BE2C (cell line): ENCODE results near the gene ADGRL3.

Experiments used
- DNase-seq: peaks from one replicate; pipeline ENCODE4 v3.0.0-alpha.2; 2020
- H3K27me3 ChIP-seq: fragments of 250-450 bp; sonication (Bioruptor Pico); 2 replicates; pipeline ENCODE4 v1.5.1; 2020; ENCODE audit warnings: mild to moderate bottlenecking
- H3K36me3 ChIP-seq: fragments of 250-450 bp; sonication (Bioruptor Pico); 2 replicates; pipeline ENCODE4 v1.5.1; 2020; ENCODE audit warnings: mild to moderate bottlenecking
- H3K4me1 ChIP-seq: fragments of 250-450 bp; sonication (Bioruptor Pico); 2 replicates; pipeline ENCODE4 v1.5.1; 2020
- H3K4me3 ChIP-seq: 2 replicates; pipeline ENCODE4 v1.5.1; 2011; ENCODE audit warnings: low read depth, low read length
- H3K9me3 ChIP-seq: fragments of 250-450 bp; sonication (Bioruptor Pico); 2 replicates; pipeline ENCODE4 v1.5.1; 2020
- CTCF ChIP-seq: IDR thresholded peaks from 2 replicates; pipeline ENCODE4 v1.5.1; 2012; ENCODE audit warnings: mild to moderate bottlenecking, low read depth, low read length

Gene ADGRL3

GRCh38 chr4:61799794-61800193 lies 599.7 kb downstream of the ADGRL3 start:
- H3K36me3 ChIP-seq = no peaks in the 10 kb centered on the region
- H3K4me3 ChIP-seq = no peak overlapping the region
- no peak for DNase-seq
- no peaks in the 10 kb centered on the region for H3K9me3 ChIP-seq
- TF ChIP-seq CTCF = no peak
- H3K4me1 ChIP-seq = no peaks in the 10 kb centered on the region
- H3K27me3 ChIP-seq = no peaks in the 10 kb centered on the region

GRCh38 chr4:61805227-61805626 lies 605.1 kb downstream of the ADGRL3 start:
- Histone ChIP-seq H3K4me3 (no peak overlapping the region), H3K4me1 (no peaks in the 10 kb centered on the region), H3K36me3 (no peaks in the 10 kb centered on the region), H3K27me3 (no peaks in the 10 kb centered on the region), H3K9me3 (no peaks in the 10 kb centered on the region)
- DNase-seq = no peak
- no peak for TF ChIP-seq CTCF

DNA sequence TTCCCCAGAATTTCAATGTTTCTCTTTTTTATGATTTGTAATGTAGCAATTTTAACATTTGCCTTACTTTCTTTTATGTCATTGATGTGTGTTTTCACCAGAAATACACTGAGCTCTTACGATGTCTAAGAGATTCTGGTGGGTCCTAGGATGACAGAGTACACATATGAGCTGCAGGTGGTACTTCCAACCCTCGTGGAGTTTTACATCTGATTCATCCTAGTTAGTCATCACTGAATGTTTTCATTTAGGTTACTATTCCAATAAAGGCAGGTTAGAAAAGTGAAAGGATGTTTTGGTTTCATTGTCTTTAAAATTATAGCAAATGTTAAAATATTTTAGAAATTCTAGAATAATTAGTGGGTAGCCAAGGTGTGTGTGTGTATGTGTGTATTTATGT lies 605.9 kb downstream of the ADGRL3 start:
- Histone ChIP-seq H3K4me1 (no peaks in the 10 kb centered on the region), H3K9me3 (no peaks in the 10 kb centered on the region), H3K36me3 (no peaks in the 10 kb centered on the region), H3K4me3 (no peak overlapping the region), H3K27me3 (no peaks in the 10 kb centered on the region)
- no peak for DNase-seq
- no peak for TF ChIP-seq CTCF

DNA sequence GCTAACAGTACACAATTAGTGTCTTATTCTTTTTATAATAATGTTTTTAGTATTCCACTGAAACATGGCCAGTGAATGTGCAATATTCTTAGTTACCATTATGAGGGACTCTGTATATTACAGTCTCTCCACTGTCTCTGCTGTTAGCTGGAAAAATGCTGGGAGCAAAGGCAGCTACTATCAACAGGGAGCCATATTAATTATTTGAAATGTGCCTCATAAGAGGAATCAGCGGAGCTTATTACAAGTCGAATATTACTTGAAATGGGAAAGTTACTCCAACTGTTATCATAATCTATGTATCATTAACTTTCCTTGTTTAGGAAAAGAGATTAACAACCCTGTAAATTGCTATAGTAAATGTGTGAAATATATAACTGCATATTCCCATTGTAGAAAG lies 612.0 kb downstream of the ADGRL3 start:
- Histone ChIP-seq H3K4me1 (peaks cover 6% of the 10 kb centered on the region; the same call in 1 of the 2 replicates), H3K27me3 (no peaks in the 10 kb centered on the region), H3K4me3 (no peak overlapping the region), H3K36me3 (no peaks in the 10 kb centered on the region), H3K9me3 (no peaks in the 10 kb centered on the region)
- TF ChIP-seq CTCF = no peak
- no peak for DNase-seq

- Histone ChIP-seq H3K4me1 (peaks cover 6% of the 10 kb centered on the region; the same call in 1 of the 2 replicates), H3K9me3 (no peaks in the 10 kb centered on the region), H3K4me3 (no peak overlapping the region), H3K36me3 (no peaks in the 10 kb centered on the region), H3K27me3 (no peaks in the 10 kb centered on the region)
- no peak for DNase-seq
- TF ChIP-seq CTCF = no peak
Observed at GRCh38 chr4:61817071-61817470, 616.9 kb downstream of the ADGRL3 start.

GRCh38 chr4:61820136-61820535 lies 620.0 kb downstream of the ADGRL3 start:
- Histone ChIP-seq H3K4me3 (no peak overlapping the region), H3K27me3 (no peaks in the 10 kb centered on the region), H3K36me3 (no peaks in the 10 kb centered on the region), H3K4me1 (peaks cover 6% of the 10 kb centered on the region; the same call in 1 of the 2 replicates), H3K9me3 (no peaks in the 10 kb centered on the region)
- no peak for TF ChIP-seq CTCF
- DNase-seq = no peak
